T-helper 22 cell (primary cell): ENCODE results near the gene MARCHF3.
"Not testable (repeated sequence)": the region's sequence is repeated elsewhere in the genome, so short reads cannot be mapped to it uniquely, and the experiment has no call there.

Experiments
- DNase-seq: peaks from one replicate; pipeline ENCODE4 v3.0.0-alpha.2; 2020; ENCODE audit warnings: low read depth

The MARCHF3 gene

GRCh38 chr5:126847456-126847820 is 182.9 kb downstream of the MARCHF3 start:
- no peak for DNase-seq

DNA sequence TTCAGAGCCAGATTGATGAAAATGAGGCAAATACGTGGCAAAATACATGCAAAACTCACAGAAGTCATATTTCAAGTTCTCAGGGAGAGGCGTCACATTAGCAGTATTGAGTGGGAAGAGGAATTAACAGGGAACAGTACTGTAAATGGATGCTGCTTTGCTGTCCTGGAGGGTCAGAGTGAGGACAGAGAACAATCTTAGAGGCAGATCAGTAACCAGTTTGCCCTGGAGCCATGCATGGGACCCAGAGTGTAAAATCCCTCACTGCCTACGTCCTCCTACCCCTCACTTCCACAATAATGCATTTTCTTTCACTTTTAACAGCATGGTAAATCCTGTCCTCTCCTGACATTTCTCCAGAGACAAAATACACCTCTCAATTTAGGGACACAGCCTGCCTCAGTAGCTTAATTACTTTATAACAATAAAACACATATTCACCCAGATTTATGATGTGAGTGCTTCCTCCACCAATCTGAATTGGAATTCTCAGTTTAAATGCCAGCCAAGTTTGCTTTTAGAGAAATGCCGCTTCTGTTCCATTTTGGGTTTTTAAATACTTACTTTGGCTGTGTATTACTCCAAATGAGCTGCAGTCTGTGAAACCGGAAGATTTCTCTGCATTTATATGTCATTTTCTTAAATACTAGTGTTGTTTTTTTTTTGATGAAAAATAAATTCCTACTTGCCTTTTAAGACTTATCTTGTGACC is 183.5 kb downstream of the MARCHF3 start:
- DNase-seq = no peak

DNA sequence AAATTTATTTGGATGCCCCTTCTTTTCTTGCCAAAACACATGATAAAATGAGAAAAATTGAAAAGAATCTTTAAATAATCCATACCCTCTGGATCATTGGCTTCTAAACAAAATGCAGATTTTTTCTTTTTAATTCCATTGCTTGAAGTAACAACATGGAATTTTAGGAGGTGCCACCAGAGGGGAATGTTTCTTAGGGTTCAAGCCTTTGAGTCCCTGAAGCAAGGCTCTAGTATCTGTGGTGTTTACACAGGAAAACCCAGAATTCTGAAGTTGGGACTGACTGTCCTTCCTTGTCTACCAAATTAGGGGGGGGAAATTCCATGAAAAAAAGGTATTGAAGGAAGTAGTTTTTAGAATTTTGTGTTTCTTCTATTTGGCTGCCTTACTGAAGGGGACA is 184.0 kb downstream of the MARCHF3 start:
- no peak for DNase-seq

DNA sequence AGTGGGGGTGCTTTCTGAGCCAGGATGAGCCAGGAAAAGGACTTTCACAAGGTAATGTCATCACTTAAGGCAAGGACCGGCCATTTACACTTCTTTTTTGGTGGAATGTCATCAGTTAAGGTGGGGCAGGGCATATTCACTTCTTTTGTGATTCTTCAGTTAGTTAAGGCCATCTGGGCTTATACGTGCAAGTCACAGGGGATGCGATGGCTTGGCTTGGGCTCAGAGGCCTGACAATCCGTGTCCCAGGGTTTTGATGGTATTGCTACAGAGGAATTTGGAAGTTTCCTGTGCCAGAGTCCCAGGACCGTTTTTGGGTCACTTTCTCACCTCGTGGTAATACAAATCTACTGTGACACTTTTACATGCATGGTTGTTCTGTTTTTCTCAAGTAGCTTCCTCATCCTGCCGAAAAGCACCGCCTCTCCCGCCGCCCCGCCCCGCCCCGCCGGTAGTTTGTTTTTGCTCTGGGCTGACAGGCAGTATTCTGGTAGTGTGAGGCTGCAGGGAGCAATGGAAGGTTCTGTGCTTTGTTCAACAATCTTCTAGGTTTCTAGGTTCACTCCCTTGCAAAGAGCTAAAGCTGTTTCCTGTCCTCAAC is 184.8 kb downstream of the MARCHF3 start:
- DNase-seq = not testable (repeated sequence)

- not testable (repeated sequence) for DNase-seq
Measured at GRCh38 chr5:126843375-126843774, 187.0 kb downstream of the MARCHF3 start.

GRCh38 chr5:126839407-126839806 is 191.0 kb downstream of the MARCHF3 start:
- DNase-seq = not testable (repeated sequence)

- DNase-seq = no peak
Measured at GRCh38 chr5:126837906-126838539, 192.3 kb downstream of the MARCHF3 start.

- DNase-seq = no peak
Measured at GRCh38 chr5:126837242-126837641, 193.1 kb downstream of the MARCHF3 start.

DNA sequence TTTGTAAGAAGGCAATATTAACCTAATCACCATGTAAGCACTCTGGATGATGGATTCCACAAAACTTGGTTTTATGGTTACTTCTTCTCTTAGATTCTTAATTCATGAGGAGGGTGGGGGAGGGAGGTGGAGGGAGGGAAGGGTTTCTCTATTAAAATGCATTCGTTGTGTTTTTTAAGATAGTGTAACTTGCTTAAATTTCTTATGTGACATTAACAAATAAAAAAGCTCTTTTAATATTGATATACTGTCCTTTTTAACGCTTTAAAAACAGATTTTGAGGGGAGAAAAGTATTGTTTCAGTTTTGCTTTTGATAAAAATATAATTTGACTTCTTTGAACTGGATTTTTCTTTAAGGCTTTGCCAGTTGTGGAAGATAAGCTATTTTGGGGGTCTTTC is 193.6 kb downstream of the MARCHF3 start:
- DNase-seq = no peak

DNA sequence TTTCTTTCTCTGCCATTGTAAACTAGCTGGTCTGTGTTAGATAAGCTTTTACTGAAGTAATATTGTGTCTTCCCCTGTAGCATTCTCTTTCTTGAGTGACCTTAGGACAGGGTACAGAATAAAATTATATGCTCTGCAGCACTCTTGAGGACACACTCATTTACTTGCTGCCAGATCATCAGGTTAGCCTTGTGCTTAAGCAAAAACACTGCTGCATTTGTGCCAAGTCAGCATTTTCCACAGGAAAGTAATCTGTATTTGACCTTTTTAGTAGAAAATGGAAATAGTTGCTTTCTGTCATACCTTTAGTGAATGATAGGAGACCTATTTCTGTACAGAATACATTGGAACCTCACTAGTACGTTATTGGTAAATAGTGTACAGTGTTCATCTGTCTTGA is 199.2 kb downstream of the MARCHF3 start:
- no peak for DNase-seq

- no peak for DNase-seq
Measured at GRCh38 chr5:126830061-126830460, 200.3 kb downstream of the MARCHF3 start.

DNA sequence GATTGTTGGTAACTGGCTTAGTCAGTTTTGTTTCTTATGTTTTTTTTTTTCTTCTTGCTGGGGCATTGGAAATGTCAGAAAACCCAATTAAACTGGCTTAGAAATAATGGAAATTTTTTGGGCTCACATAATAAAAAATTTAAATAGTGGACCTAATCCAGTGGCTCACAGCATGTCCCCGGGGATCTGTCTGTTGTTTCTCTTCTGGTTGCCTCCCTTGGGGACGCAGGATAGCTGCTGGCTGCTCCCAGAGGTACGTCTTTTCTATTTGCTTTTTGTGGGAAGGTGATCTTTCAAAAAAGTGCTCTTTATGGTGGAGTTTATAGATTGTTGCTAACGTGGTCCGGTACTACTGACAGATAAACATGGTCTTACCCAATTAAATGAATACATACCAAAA is 201.3 kb downstream of the MARCHF3 start:
- DNase-seq = no peak

- DNase-seq = no peak
Measured at GRCh38 chr5:126826619-126827215, 203.6 kb downstream of the MARCHF3 start.

DNA sequence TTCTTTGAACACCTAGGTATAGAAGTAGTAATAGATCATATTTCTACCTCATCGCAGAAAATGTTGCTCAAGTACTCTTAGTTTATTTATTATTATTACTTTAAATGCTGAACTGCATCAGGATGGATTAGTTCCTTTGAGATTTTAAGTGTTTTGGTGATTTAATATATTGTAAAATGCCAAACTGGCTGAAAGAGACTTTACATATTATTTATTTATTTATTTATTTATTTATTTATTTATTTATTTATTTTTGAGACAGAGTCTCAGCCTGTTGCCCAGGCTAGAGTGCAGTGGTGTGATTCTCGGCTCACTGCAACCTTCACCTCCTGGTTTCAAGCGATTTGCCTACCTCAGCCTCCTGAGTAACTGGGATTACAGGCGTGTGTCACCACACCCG is 211.1 kb downstream of the MARCHF3 start:
- DNase-seq = no peak

- DNase-seq = no peak
Measured at GRCh38 chr5:126818736-126819135, 211.6 kb downstream of the MARCHF3 start.
